HEK293 (cell line): ENCODE measurements around the gene CDON.

Experiments
- CTCF ChIP-seq: fragments of 450-650 bp; formaldehyde crosslinking; IDR thresholded peaks from 2 replicates; pipeline ENCODE4 v1.5.1; 2016; ENCODE audit warnings: missing biosample characterization, missing genetic modification characterization
- KLF16 ChIP-seq: fragments of 450-650 bp; formaldehyde crosslinking; IDR thresholded peaks from 2 replicates; pipeline ENCODE4 v1.5.1; 2017; ENCODE audit warnings: missing biosample characterization, missing genetic modification characterization
- ZNF155 ChIP-seq: fragments of 450-650 bp; formaldehyde crosslinking; IDR thresholded peaks from 2 replicates; pipeline ENCODE4 v1.5.1; 2016; ENCODE audit warnings: missing biosample characterization, missing genetic modification characterization
- ZNF239 ChIP-seq: fragments of 450-650 bp; formaldehyde crosslinking; IDR thresholded peaks from 2 replicates; pipeline ENCODE4 v1.5.1; 2016; ENCODE audit warnings: missing biosample characterization, missing genetic modification characterization
- TF ChIP-seq, protein P1 (sequence below): fragments of 450-650 bp; formaldehyde crosslinking; IDR thresholded peaks from 2 replicates; pipeline ENCODE4 v1.5.1; 2016; ENCODE audit warnings: missing biosample characterization, missing genetic modification characterization

DNA sequence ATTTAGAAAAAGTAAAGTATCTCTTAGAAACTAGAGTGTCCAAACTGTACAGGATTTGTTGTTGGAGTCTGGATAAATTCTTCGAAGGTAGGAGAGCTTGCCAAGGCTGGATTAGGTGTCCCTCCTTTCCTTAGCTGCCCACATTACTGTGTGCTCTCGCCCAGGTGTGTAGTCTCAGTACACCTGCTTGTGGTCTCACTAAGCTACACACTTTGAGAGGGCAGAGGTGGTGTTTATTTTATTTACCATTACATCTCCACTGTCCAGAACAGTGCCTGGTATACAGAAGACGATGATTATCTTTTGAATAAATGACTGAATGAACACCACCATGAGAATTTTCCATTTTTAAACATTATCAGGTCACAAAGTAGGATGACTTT is 80.3 kb downstream of the CDON start:
- TF ChIP-seq ZNF155 (tag by site-specific recombination) (no peak), KLF16 (no peak), CTCF (tag by site-specific recombination) (no peak), ZNF239 (tag by site-specific recombination) (no peak)
- TF ChIP-seq, protein P1, sequence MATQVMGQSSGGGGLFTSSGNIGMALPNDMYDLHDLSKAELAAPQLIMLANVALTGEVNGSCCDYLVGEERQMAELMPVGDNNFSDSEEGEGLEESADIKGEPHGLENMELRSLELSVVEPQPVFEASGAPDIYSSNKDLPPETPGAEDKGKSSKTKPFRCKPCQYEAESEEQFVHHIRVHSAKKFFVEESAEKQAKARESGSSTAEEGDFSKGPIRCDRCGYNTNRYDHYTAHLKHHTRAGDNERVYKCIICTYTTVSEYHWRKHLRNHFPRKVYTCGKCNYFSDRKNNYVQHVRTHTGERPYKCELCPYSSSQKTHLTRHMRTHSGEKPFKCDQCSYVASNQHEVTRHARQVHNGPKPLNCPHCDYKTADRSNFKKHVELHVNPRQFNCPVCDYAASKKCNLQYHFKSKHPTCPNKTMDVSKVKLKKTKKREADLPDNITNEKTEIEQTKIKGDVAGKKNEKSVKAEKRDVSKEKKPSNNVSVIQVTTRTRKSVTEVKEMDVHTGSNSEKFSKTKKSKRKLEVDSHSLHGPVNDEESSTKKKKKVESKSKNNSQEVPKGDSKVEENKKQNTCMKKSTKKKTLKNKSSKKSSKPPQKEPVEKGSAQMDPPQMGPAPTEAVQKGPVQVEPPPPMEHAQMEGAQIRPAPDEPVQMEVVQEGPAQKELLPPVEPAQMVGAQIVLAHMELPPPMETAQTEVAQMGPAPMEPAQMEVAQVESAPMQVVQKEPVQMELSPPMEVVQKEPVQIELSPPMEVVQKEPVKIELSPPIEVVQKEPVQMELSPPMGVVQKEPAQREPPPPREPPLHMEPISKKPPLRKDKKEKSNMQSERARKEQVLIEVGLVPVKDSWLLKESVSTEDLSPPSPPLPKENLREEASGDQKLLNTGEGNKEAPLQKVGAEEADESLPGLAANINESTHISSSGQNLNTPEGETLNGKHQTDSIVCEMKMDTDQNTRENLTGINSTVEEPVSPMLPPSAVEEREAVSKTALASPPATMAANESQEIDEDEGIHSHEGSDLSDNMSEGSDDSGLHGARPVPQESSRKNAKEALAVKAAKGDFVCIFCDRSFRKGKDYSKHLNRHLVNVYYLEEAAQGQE (tag by site-specific recombination) = no peak
